HepG2 (cell line): ENCODE data around the gene PRM2. TPM values are rescaled to one million over a fixed set of nuclear protein-coding genes. Genes with fewer than 3 reads are reported as not detected.

Source experiments
- ASH2L ChIP-seq: fragments of 300-600, 200-600 bp; sonication (generic); IDR thresholded peaks from 2 replicates; pipeline ENCODE4 v1.7.0; 2017; ENCODE audit warnings: low read depth, mild to moderate bottlenecking, moderate library complexity, mixed read lengths, low read length; ENCODE audit not compliant: insufficient read length
- BCL6 ChIP-seq: IDR thresholded peaks from 2 replicates; pipeline ENCODE4 v1.6.1; 2016; ENCODE audit warnings: missing genetic modification reagents, missing compliant biosample characterization
- GATAD2A ChIP-seq: IDR thresholded peaks from 2 replicates; pipeline ENCODE4 v1.6.1; 2016
- JUNB ChIP-seq: sonication (generic); formaldehyde crosslinking; IDR thresholded peaks from 2 replicates; pipeline ENCODE4 v1.8.0; 2022; ENCODE audit warnings: missing genetic modification reagents, mild to moderate bottlenecking, borderline replicate concordance
- MEF2D ChIP-seq: sonication (generic); formaldehyde crosslinking; IDR thresholded peaks from 2 replicates; pipeline ENCODE4 v1.5.1; 2020; ENCODE audit warnings: mild to moderate bottlenecking, missing genetic modification reagents
- RCOR2 ChIP-seq: IDR thresholded peaks from 2 replicates; pipeline ENCODE4 v1.6.1; 2016; ENCODE audit warnings: missing biosample characterization, missing genetic modification reagents
- SNAPC2 ChIP-seq: sonication (generic); formaldehyde crosslinking; IDR thresholded peaks from 2 replicates; pipeline ENCODE4 v1.8.1; 2022; ENCODE audit warnings: mild to moderate bottlenecking, missing genetic modification reagents
- TBP ChIP-seq: sonication (generic); formaldehyde crosslinking; IDR thresholded peaks from 2 replicates; pipeline ENCODE4 v1.5.0; 2020; ENCODE audit warnings: missing genetic modification reagents
- XRCC5 ChIP-seq: fragments of 200-400 bp; formaldehyde crosslinking; optimal IDR thresholded peaks from 2 replicates; pipeline ENCODE3; 2017; ENCODE audit warnings: mild to moderate bottlenecking, low read length
- ZNF33A ChIP-seq: sonication (generic); formaldehyde crosslinking; IDR thresholded peaks from 2 replicates; pipeline ENCODE4 v1.5.1; 2020; ENCODE audit warnings: missing genetic modification reagents, mild to moderate bottlenecking, moderate library complexity, borderline replicate concordance
- ZNF879 ChIP-seq: sonication (generic); formaldehyde crosslinking; IDR thresholded peaks from 2 replicates; pipeline ENCODE4 v1.8.1; 2023; ENCODE audit warnings: missing genetic modification reagents
- polyA plus RNA-seq, 8 experiments: library from polyadenylated mRNA; depleted of rRNA in 3 of 8; stranded (reverse) in 7 of 8; unstranded in 1 of 8; fragments of >200 nt; fragmentation: Illumina TruSeq in 4 of 8; extraction: Trizol in 4 of 8; gene quantifications; 2 replicates each; pipeline versions ENCODE4 v1.2.1 to v1.2.3, GENCODE V29; 2011 to 2016; ENCODE audit warnings: low read depth in 4 of 8, missing spikeins in 1 of 8, mixed read lengths in 1 of 8; ENCODE audit not compliant: insufficient read depth in 1 of 8
- total RNA-seq, 5 experiments: library from RNA; depleted of rRNA; stranded (reverse); fragments of >200 nt; fragmentation: Illumina TruSeq; extraction: Trizol; gene quantifications; 2 replicates each; pipeline ENCODE4 v1.2.3, GENCODE V29; 2016; ENCODE audit warnings: low read depth in 1 of 5
- TF ChIP-seq, protein P1 (sequence below): sonication (generic); formaldehyde crosslinking; IDR thresholded peaks from 2 replicates; pipeline ENCODE4 v1.4.0; 2020; ENCODE audit warnings: missing genetic modification reagents
- TF ChIP-seq, protein P2 (sequence below): sonication (generic); formaldehyde crosslinking; IDR thresholded peaks from 2 replicates; pipeline ENCODE4 v1.4.0; 2020; ENCODE audit warnings: missing genetic modification reagents, borderline replicate concordance
- TF ChIP-seq, protein P3 (sequence below): sonication (generic); formaldehyde crosslinking; IDR thresholded peaks from 2 replicates; pipeline ENCODE4 v1.5.0; 2020; ENCODE audit warnings: missing genetic modification reagents, mild to moderate bottlenecking, borderline replicate concordance
- TF ChIP-seq, protein P4 (sequence below): sonication (generic); formaldehyde crosslinking; IDR thresholded peaks from 2 replicates; pipeline ENCODE4 v1.4.0; 2020; ENCODE audit warnings: missing genetic modification reagents, borderline replicate concordance
- TF ChIP-seq, protein P5 (sequence below): sonication (generic); formaldehyde crosslinking; IDR thresholded peaks from 2 replicates; pipeline ENCODE4 v1.8.1; 2023; ENCODE audit warnings: mild to moderate bottlenecking, missing genetic modification reagents

PRM2 gene
- total and polyA plus RNA-seq, 2 of the 13 experiments (the other 11 are each of a cell fraction or from before 2014, with no cell fraction given) = 0.54 TPM; not detected in 1

DNA sequence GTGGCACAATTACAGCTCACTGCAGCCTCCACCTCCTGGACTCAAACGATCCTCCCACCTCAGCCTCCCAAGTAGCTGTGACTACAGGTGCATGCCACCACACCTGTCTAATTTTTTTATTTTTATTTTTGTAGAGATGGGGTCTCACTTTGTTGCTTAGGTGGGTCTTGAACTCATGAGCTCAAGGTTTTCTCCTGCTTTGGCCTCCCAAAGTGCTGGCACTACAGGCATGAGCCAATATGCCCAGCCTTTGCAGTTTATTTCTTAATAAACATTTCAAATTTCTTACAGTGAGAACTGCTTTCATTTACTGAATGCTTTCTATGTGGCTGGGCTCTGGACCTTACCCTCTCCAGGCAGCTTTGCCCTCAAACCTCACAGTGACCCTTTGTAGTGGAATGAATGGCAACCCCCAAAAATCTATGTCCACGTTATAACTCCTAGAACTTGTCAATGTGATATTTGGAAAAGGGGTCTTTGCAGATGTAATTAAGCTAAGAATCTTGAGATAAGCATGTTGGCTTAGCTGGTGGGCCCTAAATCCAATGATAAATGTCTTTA lies 5.6 kb downstream of the PRM2 start (continued):
- TF ChIP-seq, protein P1, sequence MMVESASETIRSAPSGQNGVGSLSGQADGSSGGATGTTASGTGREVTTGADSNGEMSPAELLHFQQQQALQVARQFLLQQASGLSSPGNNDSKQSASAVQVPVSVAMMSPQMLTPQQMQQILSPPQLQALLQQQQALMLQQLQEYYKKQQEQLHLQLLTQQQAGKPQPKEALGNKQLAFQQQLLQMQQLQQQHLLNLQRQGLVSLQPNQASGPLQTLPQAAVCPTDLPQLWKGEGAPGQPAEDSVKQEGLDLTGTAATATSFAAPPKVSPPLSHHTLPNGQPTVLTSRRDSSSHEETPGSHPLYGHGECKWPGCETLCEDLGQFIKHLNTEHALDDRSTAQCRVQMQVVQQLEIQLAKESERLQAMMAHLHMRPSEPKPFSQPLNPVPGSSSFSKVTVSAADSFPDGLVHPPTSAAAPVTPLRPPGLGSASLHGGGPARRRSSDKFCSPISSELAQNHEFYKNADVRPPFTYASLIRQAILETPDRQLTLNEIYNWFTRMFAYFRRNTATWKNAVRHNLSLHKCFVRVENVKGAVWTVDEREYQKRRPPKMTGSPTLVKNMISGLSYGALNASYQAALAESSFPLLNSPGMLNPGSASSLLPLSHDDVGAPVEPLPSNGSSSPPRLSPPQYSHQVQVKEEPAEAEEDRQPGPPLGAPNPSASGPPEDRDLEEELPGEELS (CRISPR knock-in tag) = no peak
- TF ChIP-seq, protein P2, sequence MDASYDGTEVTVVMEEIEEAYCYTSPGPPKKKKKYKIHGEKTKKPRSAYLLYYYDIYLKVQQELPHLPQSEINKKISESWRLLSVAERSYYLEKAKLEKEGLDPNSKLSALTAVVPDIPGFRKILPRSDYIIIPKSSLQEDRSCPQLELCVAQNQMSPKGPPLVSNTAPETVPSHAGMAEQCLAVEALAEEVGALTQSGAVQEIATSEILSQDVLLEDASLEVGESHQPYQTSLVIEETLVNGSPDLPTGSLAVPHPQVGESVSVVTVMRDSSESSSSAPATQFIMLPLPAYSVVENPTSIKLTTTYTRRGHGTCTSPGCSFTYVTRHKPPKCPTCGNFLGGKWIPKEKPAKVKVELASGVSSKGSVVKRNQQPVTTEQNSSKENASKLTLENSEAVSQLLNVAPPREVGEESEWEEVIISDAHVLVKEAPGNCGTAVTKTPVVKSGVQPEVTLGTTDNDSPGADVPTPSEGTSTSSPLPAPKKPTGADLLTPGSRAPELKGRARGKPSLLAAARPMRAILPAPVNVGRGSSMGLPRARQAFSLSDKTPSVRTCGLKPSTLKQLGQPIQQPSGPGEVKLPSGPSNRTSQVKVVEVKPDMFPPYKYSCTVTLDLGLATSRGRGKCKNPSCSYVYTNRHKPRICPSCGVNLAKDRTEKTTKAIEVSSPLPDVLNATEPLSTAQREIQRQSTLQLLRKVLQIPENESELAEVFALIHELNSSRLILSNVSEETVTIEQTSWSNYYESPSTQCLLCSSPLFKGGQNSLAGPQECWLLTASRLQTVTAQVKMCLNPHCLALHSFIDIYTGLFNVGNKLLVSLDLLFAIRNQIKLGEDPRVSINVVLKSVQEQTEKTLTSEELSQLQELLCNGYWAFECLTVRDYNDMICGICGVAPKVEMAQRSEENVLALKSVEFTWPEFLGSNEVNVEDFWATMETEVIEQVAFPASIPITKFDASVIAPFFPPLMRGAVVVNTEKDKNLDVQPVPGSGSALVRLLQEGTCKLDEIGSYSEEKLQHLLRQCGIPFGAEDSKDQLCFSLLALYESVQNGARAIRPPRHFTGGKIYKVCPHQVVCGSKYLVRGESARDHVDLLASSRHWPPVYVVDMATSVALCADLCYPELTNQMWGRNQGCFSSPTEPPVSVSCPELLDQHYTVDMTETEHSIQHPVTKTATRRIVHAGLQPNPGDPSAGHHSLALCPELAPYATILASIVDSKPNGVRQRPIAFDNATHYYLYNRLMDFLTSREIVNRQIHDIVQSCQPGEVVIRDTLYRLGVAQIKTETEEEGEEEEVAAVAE (CRISPR knock-in tag) = no peak
- TF ChIP-seq SNAPC2 (CRISPR knock-in tag) = no peak
- TF ChIP-seq MEF2D = 0 out of 2 replicates have a peak, but pooled peaks have one; percentile 12
- TF ChIP-seq TBP (CRISPR knock-in tag) = no peak
- TF ChIP-seq RCOR2 = peak; percentile 59
- TF ChIP-seq, protein P3, sequence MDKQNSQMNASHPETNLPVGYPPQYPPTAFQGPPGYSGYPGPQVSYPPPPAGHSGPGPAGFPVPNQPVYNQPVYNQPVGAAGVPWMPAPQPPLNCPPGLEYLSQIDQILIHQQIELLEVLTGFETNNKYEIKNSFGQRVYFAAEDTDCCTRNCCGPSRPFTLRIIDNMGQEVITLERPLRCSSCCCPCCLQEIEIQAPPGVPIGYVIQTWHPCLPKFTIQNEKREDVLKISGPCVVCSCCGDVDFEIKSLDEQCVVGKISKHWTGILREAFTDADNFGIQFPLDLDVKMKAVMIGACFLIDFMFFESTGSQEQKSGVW (CRISPR knock-in tag) = no peak
- TF ChIP-seq ZNF879 (CRISPR knock-in tag) = no peak
- TF ChIP-seq ZNF33A (CRISPR knock-in tag) = no peak
- 0 out of 2 replicates have a peak, but pooled peaks have one; percentile 24 for TF ChIP-seq BCL6 (CRISPR knock-in tag)
- TF ChIP-seq, protein P4, sequence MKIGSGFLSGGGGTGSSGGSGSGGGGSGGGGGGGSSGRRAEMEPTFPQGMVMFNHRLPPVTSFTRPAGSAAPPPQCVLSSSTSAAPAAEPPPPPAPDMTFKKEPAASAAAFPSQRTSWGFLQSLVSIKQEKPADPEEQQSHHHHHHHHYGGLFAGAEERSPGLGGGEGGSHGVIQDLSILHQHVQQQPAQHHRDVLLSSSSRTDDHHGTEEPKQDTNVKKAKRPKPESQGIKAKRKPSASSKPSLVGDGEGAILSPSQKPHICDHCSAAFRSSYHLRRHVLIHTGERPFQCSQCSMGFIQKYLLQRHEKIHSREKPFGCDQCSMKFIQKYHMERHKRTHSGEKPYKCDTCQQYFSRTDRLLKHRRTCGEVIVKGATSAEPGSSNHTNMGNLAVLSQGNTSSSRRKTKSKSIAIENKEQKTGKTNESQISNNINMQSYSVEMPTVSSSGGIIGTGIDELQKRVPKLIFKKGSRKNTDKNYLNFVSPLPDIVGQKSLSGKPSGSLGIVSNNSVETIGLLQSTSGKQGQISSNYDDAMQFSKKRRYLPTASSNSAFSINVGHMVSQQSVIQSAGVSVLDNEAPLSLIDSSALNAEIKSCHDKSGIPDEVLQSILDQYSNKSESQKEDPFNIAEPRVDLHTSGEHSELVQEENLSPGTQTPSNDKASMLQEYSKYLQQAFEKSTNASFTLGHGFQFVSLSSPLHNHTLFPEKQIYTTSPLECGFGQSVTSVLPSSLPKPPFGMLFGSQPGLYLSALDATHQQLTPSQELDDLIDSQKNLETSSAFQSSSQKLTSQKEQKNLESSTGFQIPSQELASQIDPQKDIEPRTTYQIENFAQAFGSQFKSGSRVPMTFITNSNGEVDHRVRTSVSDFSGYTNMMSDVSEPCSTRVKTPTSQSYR (CRISPR knock-in tag) = peak; percentile 59; the same call in 1 of the 2 replicates
- peak; percentile 53 for TF ChIP-seq GATAD2A
- TF ChIP-seq, protein P5, sequence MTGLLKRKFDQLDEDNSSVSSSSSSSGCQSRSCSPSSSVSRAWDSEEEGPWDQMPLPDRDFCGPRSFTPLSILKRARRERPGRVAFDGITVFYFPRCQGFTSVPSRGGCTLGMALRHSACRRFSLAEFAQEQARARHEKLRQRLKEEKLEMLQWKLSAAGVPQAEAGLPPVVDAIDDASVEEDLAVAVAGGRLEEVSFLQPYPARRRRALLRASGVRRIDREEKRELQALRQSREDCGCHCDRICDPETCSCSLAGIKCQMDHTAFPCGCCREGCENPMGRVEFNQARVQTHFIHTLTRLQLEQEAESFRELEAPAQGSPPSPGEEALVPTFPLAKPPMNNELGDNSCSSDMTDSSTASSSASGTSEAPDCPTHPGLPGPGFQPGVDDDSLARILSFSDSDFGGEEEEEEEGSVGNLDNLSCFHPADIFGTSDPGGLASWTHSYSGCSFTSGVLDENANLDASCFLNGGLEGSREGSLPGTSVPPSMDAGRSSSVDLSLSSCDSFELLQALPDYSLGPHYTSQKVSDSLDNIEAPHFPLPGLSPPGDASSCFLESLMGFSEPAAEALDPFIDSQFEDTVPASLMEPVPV (CRISPR knock-in tag) = no peak
- TF ChIP-seq XRCC5 = peak; percentile 10
- peak; percentile 22 for TF ChIP-seq ASH2L
- no peak for TF ChIP-seq JUNB (CRISPR knock-in tag)
